Measurements from ENCODE around the gene LEPROT.

- TF ChIP-seq EP300 (IDR thresholded peaks at IDR 0.05) (no peak), CTCF (IDR thresholded peaks at IDR 0.05) (no peak), POLR2A (IDR thresholded peaks at IDR 0.05) (no peak), POLR2AphosphoS5 (IDR thresholded peaks at IDR 0.05) (no peak)
These were observed 27.1 kb upstream of the LEPROT start for GRCh38 chr1:65393347-65393746.

All from stomach (tissue), 4 donors.